Measurements from ENCODE around the gene IL1RAPL2. TPM values are rescaled to one million over a fixed set of nuclear protein-coding genes. Genes with fewer than 3 reads are reported as not detected.

The IL1RAPL2 gene
- total RNA-seq, 2 experiments from 2014 or later = not detected

GRCh38 chrX:105634180-105634579 is 1068.2 kb downstream of the IL1RAPL2 start:
- no peak overlapping the region for H3K4me3 Mint-ChIP-seq
- peaks cover 4% of the 10 kb centered on the region for H3K9me3 Mint-ChIP-seq (ENCODE audit: insufficient read depth)
- ChIA-PET CTCF (no interaction called here), POLR2A (no interaction called here)
- H3K27me3 Mint-ChIP-seq (ENCODE audit: low read depth) = no peaks in the 10 kb centered on the region
- no peaks in the 10 kb centered on the region for H3K4me1 Mint-ChIP-seq (ENCODE audit: low read depth)
- ATAC-seq = no peak
- no peak overlapping the region for H3K27ac Mint-ChIP-seq
- no peaks in the 10 kb centered on the region for H3K36me3 Mint-ChIP-seq (ENCODE audit: low read depth)
- no peak for DNase-seq

- DNase-seq = no peak
- ChIA-PET POLR2A (no interaction called here), CTCF (no interaction called here)
- H3K36me3 Mint-ChIP-seq (ENCODE audit: low read depth) = no peaks in the 10 kb centered on the region
- no peaks in the 10 kb centered on the region for H3K9me3 Mint-ChIP-seq (ENCODE audit: insufficient read depth)
- no peak for ATAC-seq
- no peak overlapping the region for H3K27ac Mint-ChIP-seq
- H3K27me3 Mint-ChIP-seq (ENCODE audit: low read depth) = no peaks in the 10 kb centered on the region
- no peak overlapping the region for H3K4me3 Mint-ChIP-seq
- H3K4me1 Mint-ChIP-seq (ENCODE audit: low read depth) = no peaks in the 10 kb centered on the region
Measured at GRCh38 chrX:105635794-105636193, 1069.8 kb downstream of the IL1RAPL2 start.

GRCh38 chrX:105636667-105637066 is 1070.7 kb downstream of the IL1RAPL2 start:
- ChIA-PET CTCF (no interaction called here), POLR2A (no interaction called here)
- no peaks in the 10 kb centered on the region for H3K36me3 Mint-ChIP-seq (ENCODE audit: low read depth)
- no peak overlapping the region for H3K4me3 Mint-ChIP-seq
- DNase-seq = no peak
- no peaks in the 10 kb centered on the region for H3K9me3 Mint-ChIP-seq (ENCODE audit: insufficient read depth)
- H3K4me1 Mint-ChIP-seq (ENCODE audit: low read depth) = no peaks in the 10 kb centered on the region
- no peak overlapping the region for H3K27ac Mint-ChIP-seq
- H3K27me3 Mint-ChIP-seq (ENCODE audit: low read depth) = no peaks in the 10 kb centered on the region
- ATAC-seq = no peak

GRCh38 chrX:105645667-105646357 is 1079.8 kb downstream of the IL1RAPL2 start:
- CTCF ChIA-PET = no interaction called here
- POLR2A ChIA-PET = no interaction called here
- no peaks in the 10 kb centered on the region for H3K36me3 Mint-ChIP-seq (ENCODE audit: low read depth)
- no peaks in the 10 kb centered on the region for H3K9me3 Mint-ChIP-seq (ENCODE audit: insufficient read depth)
- H3K4me3 Mint-ChIP-seq = no peak overlapping the region
- H3K27me3 Mint-ChIP-seq (ENCODE audit: low read depth) = no peaks in the 10 kb centered on the region
- no peak for ATAC-seq
- H3K4me1 Mint-ChIP-seq (ENCODE audit: low read depth) = no peaks in the 10 kb centered on the region
- no peak overlapping the region for H3K27ac Mint-ChIP-seq
- DNase-seq = no peak

GRCh38 chrX:105646592-105647372 is 1080.8 kb downstream of the IL1RAPL2 start:
- DNase-seq (no peak), ATAC-seq (no peak)
- ChIA-PET POLR2A (no interaction called here), CTCF (no interaction called here)
- no peaks in the 10 kb centered on the region for H3K4me1 Mint-ChIP-seq (ENCODE audit: low read depth)
- no peaks in the 10 kb centered on the region for H3K9me3 Mint-ChIP-seq (ENCODE audit: insufficient read depth)
- H3K4me3 Mint-ChIP-seq = no peak overlapping the region
- H3K36me3 Mint-ChIP-seq (ENCODE audit: low read depth) = no peaks in the 10 kb centered on the region
- H3K27me3 Mint-ChIP-seq (ENCODE audit: low read depth) = no peaks in the 10 kb centered on the region
- no peak overlapping the region for H3K27ac Mint-ChIP-seq

GRCh38 chrX:105647749-105648148 is 1081.8 kb downstream of the IL1RAPL2 start:
- POLR2A ChIA-PET = no interaction called here
- Mint-ChIP-seq H3K36me3 (ENCODE audit: low read depth) (no peaks in the 10 kb centered on the region), H3K27me3 (ENCODE audit: low read depth) (no peaks in the 10 kb centered on the region), H3K27ac (no peak overlapping the region), H3K4me3 (no peak overlapping the region), H3K9me3 (ENCODE audit: insufficient read depth) (no peaks in the 10 kb centered on the region), H3K4me1 (ENCODE audit: low read depth) (no peaks in the 10 kb centered on the region)
- DNase-seq (no peak), ATAC-seq (no peak)
- CTCF ChIA-PET = no interaction called here

GRCh38 chrX:105648732-105649131 is 1082.7 kb downstream of the IL1RAPL2 start:
- CTCF ChIA-PET = no interaction called here
- no peak for ATAC-seq
- H3K36me3 Mint-ChIP-seq (ENCODE audit: low read depth) = no peaks in the 10 kb centered on the region
- H3K27ac Mint-ChIP-seq = no peak overlapping the region
- no peaks in the 10 kb centered on the region for H3K9me3 Mint-ChIP-seq (ENCODE audit: insufficient read depth)
- POLR2A ChIA-PET = no interaction called here
- no peak for DNase-seq
- no peak overlapping the region for H3K4me3 Mint-ChIP-seq
- no peaks in the 10 kb centered on the region for H3K4me1 Mint-ChIP-seq (ENCODE audit: low read depth)
- no peaks in the 10 kb centered on the region for H3K27me3 Mint-ChIP-seq (ENCODE audit: low read depth)

- no peaks in the 10 kb centered on the region for H3K27me3 Mint-ChIP-seq (ENCODE audit: low read depth)
Measured at GRCh38 chrX:105650577-105650976, 1084.6 kb downstream of the IL1RAPL2 start.

GRCh38 chrX:105650986-105651385 is 1085.0 kb downstream of the IL1RAPL2 start:
- CTCF ChIA-PET = no interaction called here
- no peaks in the 10 kb centered on the region for H3K4me1 Mint-ChIP-seq (ENCODE audit: low read depth)
- H3K36me3 Mint-ChIP-seq (ENCODE audit: low read depth) = no peaks in the 10 kb centered on the region
- H3K4me3 Mint-ChIP-seq = no peak overlapping the region
- H3K27me3 Mint-ChIP-seq (ENCODE audit: low read depth) = no peaks in the 10 kb centered on the region
- ATAC-seq (no peak), DNase-seq (no peak)
- POLR2A ChIA-PET = no interaction called here
- H3K9me3 Mint-ChIP-seq (ENCODE audit: insufficient read depth) = no peaks in the 10 kb centered on the region
- H3K27ac Mint-ChIP-seq = no peak overlapping the region

More at GRCh38 chrX:105650577-105650976, 1084.6 kb downstream of the IL1RAPL2 start:
- no peaks in the 10 kb centered on the region for H3K4me1 Mint-ChIP-seq (ENCODE audit: low read depth)
- ATAC-seq (no peak), DNase-seq (no peak)
- H3K27ac Mint-ChIP-seq = no peak overlapping the region
- ChIA-PET CTCF (no interaction called here), POLR2A (no interaction called here)
- H3K4me3 Mint-ChIP-seq = no peak overlapping the region
- no peaks in the 10 kb centered on the region for H3K9me3 Mint-ChIP-seq (ENCODE audit: insufficient read depth)
- H3K36me3 Mint-ChIP-seq (ENCODE audit: low read depth) = no peaks in the 10 kb centered on the region

GRCh38 chrX:105653891-105654290 is 1087.9 kb downstream of the IL1RAPL2 start:
- no peak overlapping the region for H3K27ac Mint-ChIP-seq
- CTCF ChIA-PET = no interaction called here

GRCh38 chrX:105658136-105658535 is 1092.1 kb downstream of the IL1RAPL2 start:
- ChIA-PET POLR2A (no interaction called here), CTCF (no interaction called here)
- Mint-ChIP-seq H3K9me3 (ENCODE audit: insufficient read depth) (no peaks in the 10 kb centered on the region), H3K36me3 (ENCODE audit: low read depth) (no peaks in the 10 kb centered on the region), H3K4me1 (ENCODE audit: low read depth) (no peaks in the 10 kb centered on the region), H3K27ac (no peak overlapping the region), H3K27me3 (ENCODE audit: low read depth) (no peaks in the 10 kb centered on the region), H3K4me3 (no peak overlapping the region)
- ATAC-seq (no peak), DNase-seq (no peak)

More at GRCh38 chrX:105653891-105654290, 1087.9 kb downstream of the IL1RAPL2 start:
- Mint-ChIP-seq H3K4me1 (ENCODE audit: low read depth) (no peaks in the 10 kb centered on the region), H3K4me3 (no peak overlapping the region), H3K9me3 (ENCODE audit: insufficient read depth) (no peaks in the 10 kb centered on the region), H3K36me3 (ENCODE audit: low read depth) (no peaks in the 10 kb centered on the region), H3K27me3 (ENCODE audit: low read depth) (no peaks in the 10 kb centered on the region)
- POLR2A ChIA-PET = no interaction called here
- DNase-seq (no peak), ATAC-seq (no peak)

- H3K27ac Mint-ChIP-seq = no peak overlapping the region
Measured at GRCh38 chrX:105662248-105662647, 1096.2 kb downstream of the IL1RAPL2 start.

More at GRCh38 chrX:105662248-105662647, 1096.2 kb downstream of the IL1RAPL2 start:
- Mint-ChIP-seq H3K4me1 (ENCODE audit: low read depth) (no peaks in the 10 kb centered on the region), H3K27me3 (ENCODE audit: low read depth) (no peaks in the 10 kb centered on the region), H3K4me3 (no peak overlapping the region), H3K9me3 (ENCODE audit: insufficient read depth) (no peaks in the 10 kb centered on the region), H3K36me3 (ENCODE audit: low read depth) (no peaks in the 10 kb centered on the region)
- DNase-seq = no peak
- POLR2A ChIA-PET = no interaction called here
- CTCF ChIA-PET = no interaction called here
- no peak for ATAC-seq
